ENCODE measurements around the gene MYADML2.

Gene MYADML2

DNA sequence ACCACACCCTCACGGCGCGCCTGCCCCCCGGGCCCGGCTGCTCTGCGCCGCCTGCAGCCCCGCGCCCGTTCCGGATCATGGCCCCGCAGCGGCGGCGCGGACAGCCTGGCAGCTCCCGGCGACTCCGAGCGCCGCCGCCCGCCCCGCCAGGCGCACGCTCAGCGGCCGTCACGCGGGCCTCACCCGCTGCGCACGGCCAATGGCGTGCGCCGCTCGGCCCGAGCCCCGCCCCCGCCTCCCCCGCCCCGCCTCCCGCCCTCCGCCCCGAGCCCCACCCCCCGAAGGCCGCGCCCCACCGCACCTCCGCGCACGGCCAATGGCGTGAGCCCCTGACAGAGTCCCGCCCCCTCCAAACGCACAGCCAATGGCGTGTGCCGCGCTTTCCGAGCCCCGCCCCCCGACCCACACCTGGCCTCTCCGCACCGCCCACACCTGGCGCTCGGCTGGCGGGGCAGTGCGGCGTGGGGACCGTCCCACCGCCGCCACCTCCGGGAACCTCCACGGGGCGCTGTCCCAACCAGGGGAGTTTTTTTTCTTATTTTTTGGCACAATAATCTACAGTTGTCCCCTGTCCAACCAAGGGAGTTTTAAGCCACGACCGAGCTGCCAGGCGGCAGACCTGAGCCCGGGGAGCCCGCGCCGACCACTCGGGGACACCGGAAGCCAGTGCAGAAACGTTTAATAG is 35.6 kb downstream of the MYADML2 start, which contains the start of gene PCYT2:
PCYT2 (minus strand) TSS at position 123 of the 685 bp plus-strand sequence; CDS start at position 79, 44 bp downstream.
- DNase-seq (ENCODE audit: low spot score), result peak; percentile 97

DNA sequence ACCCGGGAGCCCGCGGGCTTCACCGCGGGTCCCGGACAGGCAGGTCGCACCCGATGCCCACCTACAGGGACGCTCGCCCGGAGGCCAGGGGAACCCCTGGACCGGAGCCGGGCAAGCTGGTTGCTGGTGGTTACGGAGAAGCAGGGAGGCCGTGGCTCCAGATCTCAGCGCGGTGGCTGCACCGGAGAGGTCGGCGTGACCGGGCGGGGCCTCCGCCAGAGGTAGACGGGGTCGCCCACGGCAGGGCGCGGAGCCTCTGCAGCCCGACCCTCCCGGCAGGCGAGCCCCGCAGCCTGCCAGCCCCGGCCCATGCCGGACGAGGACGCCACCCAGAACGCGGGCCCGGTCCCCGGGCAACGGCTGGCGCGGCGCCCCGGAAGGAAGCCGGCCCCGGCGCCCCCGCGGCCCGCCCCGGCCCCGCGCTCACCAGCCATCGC is 36.2 kb downstream of the MYADML2 start:
- DNase-seq (ENCODE audit: low spot score), result no peak

DNA sequence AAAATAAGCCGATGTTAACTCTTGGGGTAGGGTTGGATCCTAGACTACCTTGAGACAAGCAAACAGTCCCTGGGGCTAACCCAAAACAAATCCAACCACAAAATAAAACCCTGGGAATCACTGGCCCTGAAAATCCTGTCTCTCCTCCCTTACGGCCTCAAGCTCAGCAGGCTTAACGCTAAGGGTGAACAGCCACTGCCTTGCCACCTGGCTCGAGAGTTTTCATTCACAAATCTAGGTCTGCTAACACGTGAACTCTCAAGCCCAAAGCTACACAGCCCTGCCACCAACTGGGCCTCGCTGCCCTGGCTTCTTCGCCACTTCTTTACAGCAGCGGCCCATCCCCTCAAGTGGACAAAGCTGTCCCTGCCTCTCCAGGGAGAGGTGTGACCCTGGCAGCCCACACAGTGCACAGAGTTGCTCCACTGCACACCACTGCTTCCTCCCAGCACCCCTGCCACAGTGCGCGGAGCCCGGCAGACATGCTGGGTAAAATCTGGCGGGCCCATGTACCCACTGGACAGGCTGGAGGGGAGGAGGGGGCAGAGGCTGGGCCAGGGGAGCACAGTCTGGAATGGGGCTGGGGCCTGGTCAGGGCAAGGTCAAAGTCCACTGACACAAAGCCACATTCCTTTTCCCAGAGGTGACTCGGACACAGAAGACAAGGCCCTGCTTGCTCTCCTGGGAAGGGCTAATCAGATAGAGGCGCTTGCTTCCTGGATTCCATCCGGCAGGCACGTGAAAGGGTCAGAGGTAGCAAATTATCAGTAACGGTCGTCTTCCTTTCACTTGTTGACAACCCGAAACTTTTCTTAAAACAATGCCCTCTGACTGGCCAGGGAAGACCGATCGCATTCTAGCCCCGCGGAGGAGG is 36.8 kb downstream of the MYADML2 start:
- no peak for DNase-seq (ENCODE audit: low spot score)

DNA sequence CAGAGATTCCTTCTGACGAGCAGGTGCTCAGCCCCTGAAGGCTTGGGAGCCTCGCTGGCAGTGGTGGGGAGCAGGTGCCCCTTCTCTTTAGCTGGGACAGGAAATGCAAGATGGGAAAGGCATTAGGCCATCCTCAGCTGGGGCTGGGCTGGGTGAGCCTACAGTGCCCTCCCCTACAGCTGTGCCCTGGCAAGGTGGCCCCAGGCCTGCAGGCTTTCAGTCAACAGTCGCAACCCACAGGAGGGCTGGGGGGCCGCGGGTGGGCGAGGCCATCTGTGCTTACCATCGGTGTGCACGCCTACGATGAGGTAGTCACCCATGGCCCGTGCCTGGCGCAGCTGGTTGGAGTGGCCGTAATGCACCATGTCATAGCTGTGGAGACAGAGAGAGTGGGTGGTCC is 37.8 kb downstream of the MYADML2 start:
- DNase-seq (ENCODE audit: low spot score), result no peak

DNA sequence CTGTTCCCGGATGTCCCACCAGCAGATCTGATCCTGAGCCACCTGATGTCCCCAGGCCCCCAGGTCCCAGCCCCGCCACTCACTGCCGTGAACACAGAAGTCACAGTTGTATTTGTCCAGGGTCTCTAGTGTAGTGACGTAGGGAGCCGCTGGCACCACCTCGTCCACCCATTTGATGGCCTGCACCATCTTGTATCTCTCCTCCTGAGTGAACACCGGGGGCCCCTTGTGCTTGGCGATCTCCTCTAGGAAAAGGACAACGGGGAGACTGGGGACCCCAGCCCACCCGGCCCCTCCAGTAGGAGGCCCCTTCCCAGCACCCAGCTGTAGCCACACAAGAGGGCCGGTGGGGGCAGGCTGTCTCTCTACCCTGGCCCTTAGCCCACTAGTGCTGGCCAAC is 38.2 kb downstream of the MYADML2 start:
- DNase-seq (ENCODE audit: low spot score), result no peak

DNA sequence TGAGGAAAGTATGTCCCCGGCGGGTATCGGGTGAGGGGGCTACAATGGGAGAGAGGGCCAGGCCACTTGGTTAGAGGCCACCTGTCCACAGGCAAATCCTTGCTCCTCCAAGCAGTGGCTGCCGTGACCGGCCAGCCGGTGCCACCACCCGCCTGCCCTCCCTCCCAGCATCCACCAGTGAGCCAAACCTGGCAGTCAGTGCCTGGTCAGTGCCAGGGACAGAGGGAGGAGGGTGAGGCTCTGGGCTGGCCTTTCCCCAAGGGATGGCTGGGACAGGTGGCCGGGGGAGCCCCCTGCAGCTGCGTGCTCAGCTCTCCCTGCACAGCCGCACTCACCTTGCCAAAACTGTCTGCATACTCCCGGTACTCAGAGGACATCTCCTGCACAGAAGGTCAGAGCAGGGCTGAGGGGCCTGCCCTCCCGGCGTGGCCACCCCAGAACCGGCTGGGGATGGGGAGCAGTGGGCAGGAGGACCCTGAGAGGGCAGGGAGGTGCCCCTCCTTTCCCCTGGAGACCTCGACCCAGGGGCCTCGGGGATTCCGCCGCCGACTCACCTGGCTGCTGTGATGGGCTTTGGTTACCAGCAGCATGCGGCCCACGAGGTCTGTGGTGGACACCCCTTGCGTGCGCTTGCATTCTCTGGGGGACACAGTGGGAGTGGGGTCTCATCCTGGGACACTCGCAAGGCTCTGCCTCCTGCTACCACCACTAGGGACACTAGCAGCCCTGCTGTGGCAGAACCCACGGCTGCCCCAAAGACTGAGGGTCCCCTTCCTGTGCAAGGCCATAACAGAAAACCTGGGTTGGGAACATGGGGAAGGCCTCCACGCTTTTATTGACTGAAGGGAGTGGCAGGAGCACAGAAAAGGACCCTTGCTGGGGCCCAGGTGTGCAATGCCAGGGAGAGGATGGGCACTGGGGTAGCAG is 39.6 kb downstream of the MYADML2 start:
- DNase-seq (ENCODE audit: low spot score), result no peak

DNA sequence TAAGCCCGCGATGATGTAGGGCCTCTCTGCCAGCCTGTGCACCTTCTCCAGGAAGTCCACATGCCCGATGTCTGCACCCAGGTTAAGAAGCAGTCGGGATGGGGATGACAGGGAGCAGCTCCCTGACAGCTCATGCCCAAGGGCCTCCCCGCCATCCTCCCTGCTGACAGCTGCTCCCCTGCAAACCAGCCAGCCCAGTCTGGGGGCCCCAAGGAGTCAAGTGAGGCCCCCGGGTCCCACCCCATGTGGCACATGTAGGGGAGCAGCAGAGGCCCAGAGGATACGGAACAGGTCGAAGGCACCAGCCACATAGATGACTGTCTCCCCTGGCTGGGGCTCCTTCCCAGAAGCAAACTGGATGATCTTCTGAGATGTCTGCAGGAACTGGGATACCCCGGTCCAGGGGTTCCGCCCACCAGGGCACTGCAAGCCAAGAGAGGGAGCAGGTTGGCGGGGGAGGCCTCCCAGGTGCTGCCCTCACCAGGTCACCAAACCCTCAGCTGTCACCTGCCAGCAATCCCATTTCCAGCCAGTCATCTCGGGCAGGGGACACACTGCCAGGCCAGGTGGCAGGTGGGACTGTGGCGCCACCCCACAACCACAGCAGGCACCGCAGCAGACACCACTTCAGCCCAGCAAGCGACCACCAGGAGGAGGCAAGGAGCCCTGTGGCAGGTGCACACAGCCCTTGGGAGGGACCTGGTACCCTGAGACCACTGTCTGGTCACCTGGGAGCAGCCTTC is 40.4 kb downstream of the MYADML2 start:
- DNase-seq (ENCODE audit: low spot score), result no peak

DNA sequence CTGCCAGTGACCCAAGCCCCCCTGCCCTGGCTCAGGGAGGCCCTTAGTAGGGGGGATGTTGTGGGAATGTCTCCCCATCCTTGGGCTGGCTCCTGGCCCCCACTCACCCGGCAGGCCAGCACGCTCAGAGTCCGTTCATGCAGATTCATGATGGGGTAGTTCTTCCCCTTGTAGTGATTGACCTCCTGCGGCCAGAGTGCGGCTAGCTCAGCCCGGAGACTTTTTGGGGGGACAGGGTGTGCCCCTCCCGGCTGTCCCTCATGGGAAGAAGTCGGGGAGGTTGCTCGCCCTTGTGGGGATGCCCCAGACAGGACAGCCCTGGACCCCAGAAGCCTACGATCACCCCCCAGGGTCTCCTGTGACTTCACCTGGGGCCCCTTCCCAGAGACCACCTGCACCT is 41.0 kb downstream of the MYADML2 start:
- no peak for DNase-seq (ENCODE audit: low spot score)

DNA sequence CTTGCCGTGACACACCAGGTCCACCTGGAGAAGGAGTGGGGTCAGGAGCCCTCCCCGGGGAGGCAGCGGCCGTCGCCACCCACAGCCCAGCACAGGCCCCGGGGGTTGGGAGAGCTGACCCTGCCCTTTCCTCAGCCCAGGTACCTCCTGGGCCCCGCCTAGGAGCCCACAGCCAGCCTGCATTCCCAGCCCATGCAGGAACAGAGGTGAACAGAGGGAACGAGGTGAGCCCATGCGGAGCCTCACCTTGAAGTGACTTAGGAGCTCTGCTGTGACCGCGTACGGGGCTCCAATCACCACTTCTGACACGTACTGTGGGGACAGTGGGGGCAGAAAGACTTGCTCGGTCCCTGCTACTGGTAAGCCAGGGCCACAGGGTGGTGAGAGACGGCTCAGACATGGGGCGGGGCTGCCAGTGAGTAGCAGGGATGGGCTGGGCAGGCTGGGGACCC is 41.6 kb downstream of the MYADML2 start:
- no peak for DNase-seq (ENCODE audit: low spot score)

DNA sequence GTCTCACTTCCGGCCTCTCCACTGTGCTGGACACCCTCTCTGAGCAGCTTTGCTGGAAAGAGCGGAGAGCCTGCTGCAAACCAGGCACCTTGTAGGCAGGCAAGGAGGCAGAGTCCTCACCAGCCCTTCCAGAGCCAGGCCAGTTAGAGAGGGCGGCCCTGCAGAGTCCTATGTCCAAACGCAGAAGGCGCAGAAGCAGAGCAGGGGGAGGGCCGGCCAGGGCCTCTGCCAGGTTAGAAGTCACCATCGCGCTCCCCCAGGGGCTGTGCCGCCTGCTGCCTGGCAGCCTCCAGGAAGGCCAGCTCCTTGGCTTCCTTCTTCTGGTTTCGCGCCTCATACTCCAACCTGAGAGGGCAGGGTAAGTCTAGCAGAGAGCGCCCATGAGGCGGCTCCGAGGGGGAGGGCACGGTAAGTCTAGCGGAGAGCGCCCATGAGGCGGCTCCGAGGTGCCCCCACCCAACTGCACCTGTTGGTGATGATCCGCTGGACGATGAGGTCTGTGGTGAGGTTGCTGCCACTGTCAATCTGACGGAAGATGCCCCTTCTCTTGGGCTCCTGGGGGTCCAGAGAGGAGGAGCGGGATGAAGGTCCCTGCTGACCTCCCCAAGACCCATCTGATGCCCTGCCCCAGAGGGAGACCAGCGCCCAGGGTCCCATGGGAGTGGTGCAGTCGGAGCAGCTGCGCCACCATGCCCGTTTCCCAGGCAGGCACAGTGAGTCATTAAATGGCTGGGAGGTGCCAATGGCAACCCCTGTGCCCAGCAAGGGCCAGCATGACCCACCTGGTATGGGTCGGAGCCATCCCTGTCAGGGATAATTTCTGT is 42.2 kb downstream of the MYADML2 start:
- no peak for DNase-seq (ENCODE audit: low spot score)

DNA sequence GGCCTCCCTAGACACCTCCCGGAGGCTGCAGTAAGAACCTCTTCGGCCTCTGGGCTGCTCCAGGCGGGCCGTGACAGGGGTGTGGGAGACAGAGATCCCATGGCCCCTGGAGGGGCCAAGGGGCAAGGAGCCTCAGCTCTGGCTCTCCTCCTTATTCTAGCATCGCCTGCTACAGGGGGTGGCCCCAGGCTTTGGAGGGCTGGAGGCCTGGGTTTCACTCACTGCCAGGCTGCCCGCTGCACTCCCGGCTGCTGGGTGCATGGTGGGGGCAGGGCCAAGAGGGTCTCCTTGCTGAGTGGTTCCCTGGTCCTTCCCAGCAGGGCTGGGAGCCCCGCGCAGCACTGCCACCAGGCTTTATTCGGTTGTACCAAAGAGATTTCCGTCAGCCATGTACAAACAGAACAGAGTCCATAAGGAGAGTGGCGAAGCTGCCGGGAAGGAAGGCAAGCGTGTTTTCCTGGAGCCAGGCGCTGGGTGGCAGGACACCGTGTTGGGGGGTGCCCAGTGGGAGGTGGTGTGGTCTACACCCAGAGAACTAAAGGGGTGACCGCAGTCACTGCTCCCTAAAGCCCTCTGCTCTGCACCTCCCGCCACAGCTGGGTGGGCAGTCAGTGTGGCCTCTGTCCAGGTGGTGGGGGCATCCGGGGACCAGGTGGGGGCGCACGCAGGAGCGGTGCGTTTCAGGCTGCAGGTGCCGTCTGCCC is 43.0 kb downstream of the MYADML2 start:
- DNase-seq (ENCODE audit: low spot score), result no peak

DNA sequence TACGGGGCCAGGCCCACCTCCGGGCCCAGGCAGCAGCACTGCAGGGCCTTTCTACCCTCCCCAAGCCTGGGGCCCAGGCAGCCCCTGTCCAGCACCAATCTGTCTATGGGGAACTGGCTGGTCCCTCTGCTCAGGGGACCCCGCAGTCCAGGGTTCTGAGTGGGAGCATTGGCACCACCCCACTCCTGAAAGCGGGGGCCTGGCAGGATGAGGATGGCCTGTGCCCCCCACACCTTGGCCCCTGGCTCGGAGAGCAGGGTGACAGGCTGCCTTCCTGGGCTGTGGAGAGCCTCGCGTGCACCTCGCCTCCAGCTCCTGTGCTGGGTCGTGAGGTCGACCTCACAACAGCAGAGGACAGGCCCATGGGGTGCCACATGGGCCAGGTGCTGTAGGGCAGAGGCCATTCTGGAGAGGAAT is 43.6 kb downstream of the MYADML2 start:
- DNase-seq (ENCODE audit: low spot score), result no peak

DNA sequence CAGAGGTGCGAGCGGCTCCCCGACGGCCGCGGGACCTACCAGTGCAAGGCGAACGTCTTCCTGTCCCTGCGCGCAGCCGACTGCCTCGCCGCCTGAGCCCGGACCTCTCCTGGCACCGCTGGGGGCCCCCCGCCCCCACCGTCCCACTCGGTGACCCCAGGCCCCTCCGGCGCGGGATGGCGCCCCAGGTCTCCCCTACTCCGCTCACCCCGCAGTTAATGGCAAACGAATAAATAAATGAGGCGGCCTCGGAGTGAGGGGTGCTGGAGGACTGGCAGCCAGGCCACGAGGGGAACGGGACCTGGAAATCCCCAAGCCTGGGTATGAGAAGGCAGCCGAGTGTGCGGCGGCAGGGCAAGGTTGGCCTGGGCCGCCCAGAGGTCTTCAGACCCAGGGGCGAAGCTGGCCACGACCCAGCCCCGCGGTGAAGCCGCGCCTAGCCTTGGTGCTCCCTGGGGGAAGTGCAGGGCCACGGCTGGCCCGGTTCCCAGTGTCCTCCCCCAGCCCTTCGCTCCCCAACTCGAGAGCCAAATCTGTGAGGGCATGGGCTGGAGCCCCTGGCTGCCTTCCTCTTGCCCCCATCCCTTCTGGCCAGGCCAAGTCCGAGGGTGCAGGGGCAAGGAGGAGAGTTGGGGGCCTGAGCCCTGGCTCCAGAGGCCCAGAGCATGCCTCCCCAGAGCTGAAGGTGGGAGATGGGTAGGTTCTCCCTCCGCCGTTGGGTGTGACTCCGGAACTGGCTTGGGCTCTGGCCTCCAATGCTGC is 44.2 kb downstream of the MYADML2 start:
- no peak for DNase-seq (ENCODE audit: low spot score)

DNA sequence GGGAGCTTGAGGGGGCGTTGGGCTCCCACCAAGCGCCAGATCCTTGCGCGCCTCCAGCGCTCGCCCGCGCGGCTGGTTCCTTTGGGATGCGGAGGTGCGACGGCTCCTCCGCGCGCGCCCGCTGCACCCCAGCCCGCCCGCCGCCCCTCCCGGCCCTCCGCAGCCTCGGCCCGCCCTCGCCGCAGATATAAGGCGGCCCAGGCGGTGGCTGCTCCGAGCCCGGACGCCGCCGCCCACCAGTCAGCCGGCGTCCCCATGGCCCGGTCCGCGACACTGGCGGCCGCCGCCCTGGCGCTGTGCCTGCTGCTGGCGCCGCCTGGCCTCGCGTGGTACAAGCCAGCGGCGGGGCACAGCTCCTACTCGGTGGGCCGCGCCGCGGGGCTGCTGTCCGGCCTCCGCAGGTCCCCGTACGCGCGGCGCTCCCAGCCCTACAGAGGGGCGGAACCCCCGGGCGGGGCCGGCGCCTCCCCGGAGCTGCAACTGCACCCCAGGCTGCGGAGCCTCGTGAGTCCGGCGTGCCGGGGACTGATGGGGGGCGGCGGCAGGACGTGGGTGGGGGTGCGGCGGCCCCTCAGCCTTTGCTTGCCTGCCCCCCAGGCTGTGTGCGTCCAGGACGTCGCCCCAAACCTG is 44.9 kb downstream of the MYADML2 start, which contains the start of gene NPB:
NPB (plus strand) TSS at position 216 of the 630 bp plus-strand sequence; CDS start at position 256, 40 bp downstream.
- no peak for DNase-seq (ENCODE audit: low spot score)

DNA sequence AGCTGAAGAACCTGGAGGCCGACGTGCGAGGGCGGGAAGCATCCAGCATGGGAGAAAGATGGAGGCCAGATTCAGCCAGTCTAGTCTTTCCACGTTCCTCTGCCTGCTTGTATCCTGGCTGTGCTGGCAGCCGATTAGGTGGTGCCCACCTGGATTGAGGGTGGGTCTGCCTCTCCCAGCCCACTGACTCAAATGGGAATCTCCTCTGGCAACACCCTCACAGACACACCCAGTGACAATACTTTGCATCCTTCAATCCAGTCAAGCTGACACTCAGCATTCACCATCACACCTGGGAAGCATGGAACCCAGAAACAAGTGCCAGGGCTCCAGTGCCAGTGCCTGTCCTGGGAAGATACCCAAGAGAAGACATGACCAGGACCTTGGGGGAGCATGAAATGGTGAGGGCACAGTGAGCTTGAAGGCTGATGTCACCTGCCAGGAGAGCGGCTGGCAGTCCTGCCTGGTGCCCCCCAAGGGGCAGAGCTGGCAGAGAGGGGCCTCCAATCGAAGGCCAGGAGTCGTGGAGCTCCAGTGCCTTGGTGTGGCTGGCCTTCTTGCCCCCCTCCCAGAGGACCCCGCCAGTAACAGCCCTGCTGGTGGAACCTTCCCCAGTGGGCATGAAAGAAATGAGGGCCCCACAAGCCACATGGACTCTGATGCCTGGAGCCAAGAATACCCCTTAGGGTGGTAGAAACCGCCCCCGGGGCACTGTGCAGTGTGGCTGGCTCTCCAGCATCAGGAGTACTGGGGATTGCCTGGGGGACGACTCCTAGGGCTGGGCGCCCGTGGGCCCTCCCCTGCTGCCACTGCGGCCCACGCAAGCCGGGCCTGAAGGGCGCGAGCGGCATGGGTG is 45.6 kb downstream of the MYADML2 start:
- no peak for DNase-seq (ENCODE audit: low spot score)

DNA sequence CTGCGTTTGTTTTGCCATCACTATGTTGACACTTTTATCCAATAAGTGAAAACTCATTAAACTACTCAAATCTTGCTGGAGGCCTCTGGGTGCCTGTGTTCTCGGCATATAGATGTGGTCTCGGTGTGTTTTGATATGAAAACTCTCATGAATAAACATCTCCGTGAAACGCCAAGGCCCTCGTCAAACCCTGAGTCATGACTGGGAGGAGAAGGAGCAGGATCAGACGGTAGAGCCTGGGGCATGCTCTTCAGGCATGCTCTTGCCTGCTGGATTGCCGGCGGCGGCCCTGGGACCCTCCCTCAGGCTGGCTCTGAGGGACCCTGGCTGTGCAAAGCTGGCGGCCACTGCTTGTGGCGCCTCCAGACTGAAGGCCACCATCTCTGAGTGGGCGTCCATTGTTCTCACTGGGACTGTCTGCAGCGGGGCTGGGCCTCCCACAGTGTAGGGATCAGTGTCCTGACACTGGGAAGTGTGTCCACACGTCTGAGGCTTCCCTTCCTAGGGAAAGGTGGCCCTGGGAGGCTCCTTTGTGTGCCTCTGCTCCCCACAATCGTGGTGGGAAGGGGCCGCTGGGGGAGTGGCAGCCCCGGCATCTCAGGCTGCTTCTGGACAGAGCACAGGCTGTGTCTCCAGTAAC is 46.7 kb downstream of the MYADML2 start:
- no peak for DNase-seq (ENCODE audit: low spot score)
